Mesenchymal stem cell (in vitro differentiated cells and primary cell): ENCODE results near the gene ELP5.

Experiments used
- DNase-seq: peaks from one replicate; pipeline ENCODE4 v3.0.0-alpha.2; 2013
- H2AFZ ChIP-seq: one replicate; pipeline ENCODE4 v1.6.1; 2013; ENCODE audit warnings: low read depth, mild to moderate bottlenecking, control low read depth, inconsistent platforms, low read length, moderate library complexity
- H2AK5ac ChIP-seq: 2 replicates; pipeline ENCODE4 v1.6.1; 2013; ENCODE audit warnings: low read length, moderate library complexity, mild to moderate bottlenecking, inconsistent platforms; ENCODE audit not compliant: severe bottlenecking
- H2BK120ac ChIP-seq: one replicate; pipeline ENCODE4 v1.6.1; 2013; ENCODE audit warnings: low read depth, mild to moderate bottlenecking, inconsistent platforms, low read length, moderate library complexity
- H2BK12ac ChIP-seq, 2 experiments: one replicate each; pipeline ENCODE4 v1.6.1; 2013; ENCODE audit warnings: inconsistent platforms in 2 of 2, low read length in 2 of 2, mild to moderate bottlenecking in 2 of 2, moderate library complexity in 2 of 2, control low read depth in 1 of 2
- H2BK15ac ChIP-seq: one replicate; pipeline ENCODE4 v1.6.1; 2013; ENCODE audit warnings: mild to moderate bottlenecking, low read depth, inconsistent platforms; ENCODE audit not compliant: poor library complexity, severe bottlenecking
- H2BK5ac ChIP-seq: 2 replicates; pipeline ENCODE4 v1.6.1; 2013; ENCODE audit warnings: low read depth, mild to moderate bottlenecking, low read length, control low read depth, inconsistent platforms; ENCODE audit not compliant: poor library complexity, severe bottlenecking
- H3K14ac ChIP-seq, 2 experiments: one replicate each; pipeline ENCODE4 v1.6.1; 2013; ENCODE audit warnings: inconsistent platforms in 2 of 2, low read length in 2 of 2, control low read depth in 1 of 2, mild to moderate bottlenecking in 1 of 2, moderate library complexity in 1 of 2
- H3K18ac ChIP-seq, 2 experiments: one replicate each; pipeline ENCODE4 v1.6.1; 2013; ENCODE audit warnings: inconsistent platforms in 2 of 2, low read length in 2 of 2, control low read depth in 1 of 2, low read depth in 1 of 2, mild to moderate bottlenecking in 1 of 2
- H3K23ac ChIP-seq, 2 experiments: one replicate each; pipeline ENCODE4 v1.6.1; 2013; ENCODE audit warnings: inconsistent platforms in 2 of 2, low read length in 2 of 2, mild to moderate bottlenecking in 2 of 2, moderate library complexity in 2 of 2, control low read depth in 1 of 2
- H3K27ac ChIP-seq: 2 replicates; pipeline ENCODE4 v1.5.1; 2013; ENCODE audit warnings: mild to moderate bottlenecking, moderate library complexity, low read length, control low read depth, inconsistent platforms; ENCODE audit not compliant: poor library complexity, severe bottlenecking
- H3K27me3 ChIP-seq, 2 experiments: 2 replicates each; pipeline versions ENCODE4 v1.6.1 to v1.7.0; 2013; ENCODE audit warnings: low read length in 2 of 2, mild to moderate bottlenecking in 2 of 2, moderate library complexity in 2 of 2, control low read depth in 1 of 2, inconsistent platforms in 1 of 2; ENCODE audit not compliant: control insufficient read depth in 1 of 2, insufficient read depth in 1 of 2
- H3K36me3 ChIP-seq, 2 experiments: 2 replicates each; pipeline versions ENCODE4 v1.6.1 to v1.7.0; 2013; ENCODE audit warnings: low read length in 2 of 2, control low read depth in 1 of 2, inconsistent platforms in 1 of 2, low read depth in 1 of 2, mild to moderate bottlenecking in 1 of 2; ENCODE audit not compliant: insufficient read depth in 2 of 2, control insufficient read depth in 1 of 2
- H3K4ac ChIP-seq, 2 experiments: one replicate each; pipeline ENCODE4 v1.6.1; 2013; ENCODE audit warnings: inconsistent platforms in 2 of 2, low read length in 2 of 2, mild to moderate bottlenecking in 2 of 2, moderate library complexity in 2 of 2, control low read depth in 1 of 2, low read depth in 1 of 2
- H3K4me1 ChIP-seq: 2 replicates; pipeline ENCODE4 v1.6.1; 2013; ENCODE audit warnings: low read depth, low read length, control low read depth; ENCODE audit not compliant: control insufficient read depth, insufficient read depth
- H3K4me2 ChIP-seq: 2 replicates; pipeline ENCODE4 v1.6.1; 2013; ENCODE audit warnings: low read length, mild to moderate bottlenecking, inconsistent platforms; ENCODE audit not compliant: poor library complexity, severe bottlenecking
- H3K4me3 ChIP-seq, 2 experiments: 2 replicates each; pipeline versions ENCODE4 v1.5.1 to v1.7.0; 2013; ENCODE audit warnings: low read length in 2 of 2, mild to moderate bottlenecking in 2 of 2, control low read depth in 1 of 2, low read depth in 1 of 2; ENCODE audit not compliant: insufficient read depth in 1 of 2
- H3K79me1 ChIP-seq: replicated peaks from 2 replicates; pipeline ENCODE4 v1.6.1; 2013; ENCODE audit warnings: mild to moderate bottlenecking, control low read depth, low read length, inconsistent platforms; ENCODE audit not compliant: poor library complexity, severe bottlenecking
- H3K9ac ChIP-seq: 2 replicates; pipeline ENCODE4 v1.7.0; 2013; ENCODE audit warnings: mild to moderate bottlenecking, low read length, moderate library complexity
- H3K9me3 ChIP-seq: 2 replicates; pipeline ENCODE4 v1.7.0; 2013; ENCODE audit warnings: mild to moderate bottlenecking, low read length; ENCODE audit not compliant: control insufficient read depth
- H4K8ac ChIP-seq: one replicate; pipeline ENCODE4 v1.6.1; 2013; ENCODE audit warnings: inconsistent platforms, mild to moderate bottlenecking, low read length, moderate library complexity
- H4K91ac ChIP-seq: one replicate; pipeline ENCODE4 v1.6.1; 2013; ENCODE audit warnings: mild to moderate bottlenecking, low read length, inconsistent platforms
- WGBS: methylation state at CpG from one replicate; pipeline ENCODE4 v1.1.7; 2013; ENCODE audit warnings: mixed read lengths; 5-methylcytosine and 5-hydroxymethylcytosine counted together

Gene ELP5

GRCh38 chr17:7281074-7281952, 29.3 kb downstream of the ELP5 start, which contains the start of gene SLC2A4:
Gene SLC2A4, plus strand, starts transcription at chr17:7281718. Its CDS starts 217 bp downstream, at chr17:7281935.
- Histone ChIP-seq H3K27me3 (peaks cover 44 to 51% of the 10 kb centered on the region in 2 experiments), H2AFZ (peak within 1 kb of the TSS; percentile 80), H3K4me1 (peaks cover 20% of the 10 kb centered on the region), H3K9ac (peak within 1 kb of the TSS; percentile 77), H3K79me1 (no peaks in the 10 kb centered on the region), H2BK12ac (no peak within 1 kb of the TSS), H2BK5ac (no peak within 1 kb of the TSS), H3K23ac (peak within 1 kb of the TSS in 1 of 2 experiments; percentile 75), H3K36me3 (no peaks in the 10 kb centered on the region), H3K14ac (peak within 1 kb of the TSS in 1 of 2 experiments; percentile 30), H3K4me2 (peak within 1 kb of the TSS; percentile 69), H2BK15ac (peak within 1 kb of the TSS; percentile 77), H2BK120ac (no peak within 1 kb of the TSS), H3K18ac (peak within 1 kb of the TSS in 1 of 2 experiments; percentile 35), H4K8ac (peak within 1 kb of the TSS; percentile 7), H3K4ac (no peak within 1 kb of the TSS), H3K4me3 (peak within 1 kb of the TSS; percentile 41 to 77), H4K91ac (peak within 1 kb of the TSS; percentile 43), H3K9me3 (no peaks in the 10 kb centered on the region), H3K27ac (no peak within 1 kb of the TSS), H2AK5ac (no peak within 1 kb of the TSS)
- WGBS: 1% methylated on average over 62 of the region's 71 CpGs
- DNase-seq: peak; percentile 96

GRCh38 chr17:7281953-7282751, 30.1 kb downstream of the ELP5 start:
- Histone ChIP-seq H3K4me3 (peak overlapping the region; percentile 14 to 77), H4K8ac (peak overlapping the region; percentile 7), H2AFZ (no peak overlapping the region), H3K9me3 (no peaks in the 10 kb centered on the region), H2BK5ac (no peak overlapping the region), H3K4me2 (peak overlapping the region; percentile 69), H2BK12ac (no peak overlapping the region), H3K14ac (peak overlapping the region in 1 of 2 experiments; percentile 30), H3K4ac (no peak overlapping the region), H4K91ac (peak overlapping the region; percentile 43), H3K27me3 (peaks cover 50 to 55% of the 10 kb centered on the region in 2 experiments), H3K23ac (no peak overlapping the region), H3K4me1 (peaks cover 20% of the 10 kb centered on the region), H2BK120ac (no peak overlapping the region), H3K27ac (no peak overlapping the region), H2BK15ac (peak overlapping the region; percentile 77), H2AK5ac (no peak overlapping the region), H3K79me1 (no peaks in the 10 kb centered on the region), H3K36me3 (no peaks in the 10 kb centered on the region), H3K18ac (peak overlapping the region in 1 of 2 experiments; percentile 35), H3K9ac (no peak overlapping the region)
- DNase-seq: no peak
- 6% methylated on average over 34 of the region's 43 CpGs for WGBS

DNA sequence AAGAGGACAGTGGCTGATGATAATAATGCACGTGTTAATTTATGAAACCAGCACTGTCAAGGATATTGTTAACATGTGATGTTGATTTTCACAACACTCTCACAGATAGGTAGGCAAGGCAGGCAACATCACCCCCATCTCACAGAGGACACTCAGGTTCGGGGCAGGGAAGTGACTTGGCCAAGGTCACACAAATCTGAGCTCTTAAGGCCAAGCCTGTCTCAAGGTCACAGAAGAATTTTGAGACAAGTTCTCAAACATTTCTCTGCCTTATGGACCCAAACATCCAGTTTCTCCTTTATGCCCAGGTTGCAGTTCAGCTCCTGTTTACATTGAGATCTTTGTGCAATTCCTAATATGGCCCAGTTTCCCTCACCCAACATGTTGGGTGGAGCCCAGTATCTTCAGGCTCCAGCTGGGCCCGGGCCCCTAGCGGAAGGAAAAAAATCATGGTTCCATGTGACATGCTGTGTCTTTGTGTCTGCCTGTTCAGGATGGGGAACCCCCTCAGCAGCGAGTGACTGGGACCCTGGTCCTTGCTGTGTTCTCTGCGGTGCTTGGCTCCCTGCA, 30.8 kb downstream of the ELP5 start:
- no peak overlapping the region for H2BK12ac ChIP-seq
- H3K18ac ChIP-seq: no peak overlapping the region
- H2BK120ac ChIP-seq: no peak overlapping the region
- H3K4ac ChIP-seq: no peak overlapping the region
- 78% methylated on average over 6 of the region's 6 CpGs for WGBS
- H3K23ac ChIP-seq: no peak overlapping the region
- no peak overlapping the region for H3K14ac ChIP-seq
- no peak overlapping the region for H2BK5ac ChIP-seq
- H2AK5ac ChIP-seq: no peak overlapping the region
- H2BK15ac ChIP-seq: no peak overlapping the region
- no peak for DNase-seq
- H2AFZ ChIP-seq: no peak overlapping the region
- no peaks in the 10 kb centered on the region for H3K36me3 ChIP-seq
- no peak overlapping the region for H3K9ac ChIP-seq
- no peaks in the 10 kb centered on the region for H3K9me3 ChIP-seq
- peaks cover 20% of the 10 kb centered on the region for H3K4me1 ChIP-seq
- H4K8ac ChIP-seq: no peak overlapping the region
- H4K91ac ChIP-seq: no peak overlapping the region
- H3K4me3 ChIP-seq: no peak overlapping the region
- H3K79me1 ChIP-seq: no peaks in the 10 kb centered on the region
- peaks cover 57 to 60% of the 10 kb centered on the region in 2 experiments for H3K27me3 ChIP-seq
- H3K4me2 ChIP-seq: no peak overlapping the region
- H3K27ac ChIP-seq: no peak overlapping the region
